ENCODE results near the gene RNF212.

The RNF212 gene

GRCh38 chr4:1022051-1022738, 91.2 kb downstream of the RNF212 start:
- TF ChIP-seq FOXP2 (optimal IDR thresholded peaks at IDR 0.05; ENCODE audit: borderline replicate concordance, extremely low read depth, extremely low read length, insufficient read depth) (no peak), TAF1 (IDR thresholded peaks at IDR 0.05; ENCODE audit: borderline replicate concordance, insufficient read depth, low read length) (no peak), REST (IDR thresholded peaks at IDR 0.05; ENCODE audit: insufficient read depth in 1 of 2, low read depth in 2 of 2, low read length in 2 of 2) (no peak), SIN3A (IDR thresholded peaks at IDR 0.05; ENCODE audit: borderline replicate concordance, insufficient read depth, low read length) (no peak), POLR2AphosphoS5 (IDR thresholded peaks at IDR 0.05; ENCODE audit: low read depth, low read length) (no peak)
